SJSA1 (cell line): Measurements from ENCODE around the gene XCL2. TPM values are rescaled to one million over a fixed set of nuclear protein-coding genes. Genes with fewer than 3 reads are reported as not detected.
A peak's percentile ranks its signal among the peaks of the same experiment; 100 is the strongest.
"Not testable (repeated sequence)": the region's sequence is repeated elsewhere in the genome, so short reads cannot be mapped to it uniquely, and the experiment has no call there.

ENCODE experiments used
- DNase-seq, 2 experiments: peaks; one replicate each; pipeline ENCODE4 v3.0.0-alpha.2; 2015 to 2020; ENCODE audit warnings: low spot score in 2 of 2, low read depth in 1 of 2
- H3K27ac ChIP-seq: fragments of 250-450 bp; sonication (Bioruptor Pico); 2 replicates; pipeline ENCODE4 v1.5.1; 2020; ENCODE audit warnings: mild to moderate bottlenecking, moderate library complexity
- H3K27me3 ChIP-seq: fragments of 250-450 bp; sonication (Bioruptor Pico); replicated peaks from 2 replicates; pipeline ENCODE4 v1.5.1; 2020; ENCODE audit warnings: mild to moderate bottlenecking, moderate library complexity
- H3K36me3 ChIP-seq: fragments of 250-450 bp; sonication (Bioruptor Pico); 2 replicates; pipeline ENCODE4 v1.5.1; 2020; ENCODE audit warnings: mild to moderate bottlenecking
- H3K4me1 ChIP-seq: fragments of 250-450 bp; sonication (Bioruptor Pico); replicated peaks from 2 replicates; pipeline ENCODE4 v1.6.1; 2021; ENCODE audit warnings: mild to moderate bottlenecking
- H3K4me3 ChIP-seq: fragments of 250-450 bp; sonication (Bioruptor Pico); 2 replicates; pipeline ENCODE4 v1.5.1; 2020; ENCODE audit warnings: mild to moderate bottlenecking
- H3K9me3 ChIP-seq: fragments of 250-450 bp; sonication (Bioruptor Pico); replicated peaks from 2 replicates; pipeline ENCODE4 v1.5.1; 2020; ENCODE audit warnings: mild to moderate bottlenecking
- total RNA-seq: library from RNA; depleted of rRNA; stranded (reverse); fragments of >200 nt; shearing (Covaris generic); gene quantifications from 2 replicates; pipeline ENCODE4 v1.2.3, GENCODE V29; 2014

Gene XCL2
- total RNA-seq, 1 experiment from 2014 or later, result not detected

DNA sequence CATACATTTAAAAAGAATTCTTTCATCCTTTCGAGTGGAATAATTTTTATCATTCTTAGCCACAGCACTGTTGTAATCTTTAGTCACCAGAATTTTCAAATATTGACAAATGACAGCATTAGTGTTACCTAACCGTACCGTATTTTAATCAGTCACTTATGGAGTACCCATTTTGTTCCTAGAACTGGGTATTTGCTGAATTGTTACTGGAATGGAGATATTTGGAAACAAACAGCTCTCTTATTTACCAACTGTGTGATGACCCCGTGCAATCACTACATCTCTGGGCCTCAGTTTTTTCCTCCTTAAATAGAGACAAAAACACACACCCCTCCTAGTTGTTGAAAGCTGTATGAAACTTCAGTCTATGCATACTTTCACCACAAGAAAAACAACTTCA, 7.9 kb upstream of the XCL2 start:
- no peaks in the 10 kb centered on the region for H3K27me3 ChIP-seq
- H3K4me3 ChIP-seq, result no peak overlapping the region
- H3K36me3 ChIP-seq, result no peaks in the 10 kb centered on the region
- H3K4me1 ChIP-seq, result no peaks in the 10 kb centered on the region
- no peak overlapping the region for H3K27ac ChIP-seq
- DNase-seq, result no peak
- no peaks in the 10 kb centered on the region for H3K9me3 ChIP-seq

DNA sequence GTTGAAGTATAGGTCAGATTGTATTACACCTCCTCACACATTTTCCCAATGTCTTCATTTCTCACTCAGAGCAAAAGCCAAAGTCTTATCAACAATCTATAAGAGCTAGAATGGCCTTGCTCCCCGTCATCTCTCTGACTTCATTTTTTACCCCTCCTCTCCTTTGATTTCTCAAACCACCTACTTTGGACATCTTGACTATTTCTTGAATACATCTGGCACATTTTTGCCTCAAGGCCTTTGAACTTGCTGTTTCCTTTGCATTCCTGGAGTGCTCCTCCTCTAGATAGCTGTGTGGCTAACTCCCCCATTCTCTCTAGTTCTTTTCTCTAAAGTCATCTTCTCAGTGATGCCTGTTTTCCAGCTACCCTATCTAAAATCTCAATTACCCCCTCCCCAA, 7.2 kb upstream of the XCL2 start:
- H3K27ac ChIP-seq, result no peak overlapping the region
- DNase-seq, result no peak
- no peak overlapping the region for H3K4me3 ChIP-seq

DNA sequence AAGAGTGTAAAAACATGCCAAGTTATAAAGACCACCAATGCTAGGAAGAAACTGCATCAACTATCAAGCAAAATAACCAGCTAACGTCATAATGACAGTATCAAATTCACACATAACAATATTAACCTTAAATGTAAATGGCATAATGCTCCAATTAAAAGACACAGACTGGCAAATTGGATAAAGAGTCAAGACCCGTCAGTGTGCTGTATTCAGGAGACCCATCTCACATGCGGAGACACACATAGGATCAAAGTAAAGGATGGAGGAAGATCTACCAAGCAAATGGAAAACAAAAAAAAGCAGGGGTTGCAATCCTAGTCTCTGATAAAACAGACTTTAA, 2.7 kb upstream of the XCL2 start:
- not testable (repeated sequence) for H3K36me3 ChIP-seq, H3K27me3 ChIP-seq, H3K27ac ChIP-seq, H3K4me3 ChIP-seq, DNase-seq, H3K9me3 ChIP-seq, H3K4me1 ChIP-seq

More for the DNA sequence above, 7.2 kb upstream of the XCL2 start:
- no peaks in the 10 kb centered on the region for H3K36me3 ChIP-seq
- no peaks in the 10 kb centered on the region for H3K27me3 ChIP-seq
- H3K4me1 ChIP-seq, result no peaks in the 10 kb centered on the region
- no peaks in the 10 kb centered on the region for H3K9me3 ChIP-seq

DNA sequence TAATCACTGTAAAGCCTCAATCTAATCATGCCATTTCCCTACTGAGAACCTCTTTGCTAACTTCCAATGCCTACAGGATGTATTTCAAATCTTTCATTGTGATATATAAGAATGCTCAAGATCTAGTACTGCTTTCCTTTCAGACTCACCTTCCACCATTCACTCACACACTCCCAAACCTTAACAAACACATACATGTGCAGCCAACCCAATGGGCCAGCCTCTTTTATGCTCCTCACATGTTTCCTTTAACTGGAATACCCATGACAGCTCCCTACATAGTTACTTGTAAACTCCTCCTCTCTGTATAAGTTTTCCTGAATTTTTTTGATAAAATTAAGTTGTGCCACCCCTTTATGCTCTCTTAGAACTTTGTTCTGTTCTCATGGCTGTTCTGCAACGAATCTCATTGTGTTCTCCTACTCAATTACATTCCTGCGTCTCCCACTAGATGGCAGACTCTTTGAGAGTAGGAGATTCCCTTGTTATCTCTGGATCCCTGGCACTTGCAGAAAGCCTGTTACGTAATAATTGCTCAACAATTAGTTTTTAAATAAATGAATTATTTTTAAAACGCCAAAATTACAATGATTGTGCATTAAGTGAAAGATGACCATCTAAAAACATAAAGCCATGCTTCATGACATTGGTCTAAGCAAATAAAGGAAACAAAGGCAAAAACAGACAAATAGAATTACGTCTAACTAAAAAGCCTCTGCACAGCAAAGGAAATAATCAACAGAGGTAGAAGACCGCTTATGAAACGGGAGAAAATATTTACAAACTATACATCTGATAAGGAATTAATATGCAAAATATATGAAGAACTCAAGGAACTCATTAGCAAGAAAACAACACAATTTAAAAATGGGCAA, 2.1 kb upstream of the XCL2 start:
- not testable (repeated sequence) for H3K4me1 ChIP-seq, H3K4me3 ChIP-seq

DNA sequence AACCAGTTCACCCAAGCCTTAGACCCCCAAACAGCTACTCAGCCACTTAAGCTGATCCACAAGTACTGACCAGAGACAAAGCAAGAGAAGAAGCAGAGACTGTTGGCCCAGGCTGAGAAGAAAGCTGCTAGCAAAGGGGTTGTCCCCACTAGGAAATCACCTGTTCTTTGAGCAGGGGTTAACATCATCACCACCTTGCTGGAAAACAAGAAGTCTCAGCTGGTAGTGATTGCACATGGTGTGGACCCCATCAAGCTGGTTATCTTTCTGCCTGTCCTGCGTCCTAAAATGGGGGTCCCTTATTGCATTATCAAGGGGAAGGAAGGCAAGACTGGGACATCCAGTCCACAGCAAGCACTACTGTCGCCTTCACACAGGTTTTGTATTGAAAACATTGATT, 819 bp downstream of the XCL2 start:
- H3K27ac ChIP-seq, H3K4me3 ChIP-seq, H3K4me1 ChIP-seq, DNase-seq, H3K36me3 ChIP-seq, H3K27me3 ChIP-seq, H3K9me3 ChIP-seq: not testable (repeated sequence)

More for the DNA sequence above, 2.1 kb upstream of the XCL2 start:
- H3K27ac ChIP-seq, H3K27me3 ChIP-seq, H3K9me3 ChIP-seq, H3K36me3 ChIP-seq: not testable (repeated sequence)
- DNase-seq, result peak in 1 of 2 experiments; percentile 16

GRCh38 chr1:168540798-168541197, 3.0 kb downstream of the XCL2 start:
- not testable (repeated sequence) for H3K9me3 ChIP-seq, H3K36me3 ChIP-seq, H3K27ac ChIP-seq, H3K4me3 ChIP-seq, DNase-seq, H3K27me3 ChIP-seq, H3K4me1 ChIP-seq

GRCh38 chr1:168535536-168535935, 8.3 kb downstream of the XCL2 start:
- Histone ChIP-seq H3K4me1 (no peaks in the 10 kb centered on the region), H3K36me3 (no peaks in the 10 kb centered on the region), H3K27ac (no peak overlapping the region), H3K9me3 (no peaks in the 10 kb centered on the region), H3K27me3 (no peaks in the 10 kb centered on the region; the same call in 1 of the 2 replicates), H3K4me3 (no peak overlapping the region)
- no peak for DNase-seq

DNA sequence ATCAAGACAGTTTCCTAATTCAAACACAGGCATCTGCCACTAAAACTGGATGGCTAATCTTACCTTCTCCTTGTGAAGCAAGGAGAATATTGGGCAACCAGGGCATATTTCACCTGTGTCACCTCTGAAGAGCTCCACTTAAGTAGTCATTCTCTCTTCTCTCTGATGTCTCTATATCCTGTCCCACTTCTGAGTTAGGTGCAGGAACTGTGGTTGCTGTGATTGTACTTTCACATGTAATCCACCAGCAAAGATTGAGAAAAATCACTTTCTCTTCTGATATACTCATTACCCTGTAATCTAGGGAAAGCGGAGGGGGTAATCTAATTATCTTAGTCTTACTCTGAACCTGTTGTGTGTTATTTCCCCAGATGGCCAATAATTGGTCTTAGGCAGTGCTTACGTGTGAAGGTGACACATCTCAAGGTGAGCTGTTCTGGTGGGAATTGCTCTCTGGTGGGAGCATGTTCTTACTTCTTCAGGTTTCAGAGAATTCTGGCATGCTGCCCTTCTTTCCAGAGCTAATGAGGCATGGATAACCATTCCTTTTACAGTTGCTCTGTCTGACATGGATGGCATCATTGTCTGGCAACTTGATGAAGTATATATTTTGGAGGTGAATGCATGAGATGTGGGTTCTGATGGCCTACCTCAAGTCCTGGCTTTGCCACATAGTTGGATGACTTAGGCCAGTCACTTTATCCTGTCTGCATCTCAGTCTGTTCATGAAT, 12.0 kb downstream of the XCL2 start:
- Histone ChIP-seq H3K27ac (no peak overlapping the region), H3K36me3 (no peaks in the 10 kb centered on the region), H3K27me3 (no peaks in the 10 kb centered on the region; the same call in 1 of the 2 replicates), H3K9me3 (no peaks in the 10 kb centered on the region), H3K4me3 (no peak overlapping the region), H3K4me1 (no peaks in the 10 kb centered on the region)
- DNase-seq, result no peak

DNA sequence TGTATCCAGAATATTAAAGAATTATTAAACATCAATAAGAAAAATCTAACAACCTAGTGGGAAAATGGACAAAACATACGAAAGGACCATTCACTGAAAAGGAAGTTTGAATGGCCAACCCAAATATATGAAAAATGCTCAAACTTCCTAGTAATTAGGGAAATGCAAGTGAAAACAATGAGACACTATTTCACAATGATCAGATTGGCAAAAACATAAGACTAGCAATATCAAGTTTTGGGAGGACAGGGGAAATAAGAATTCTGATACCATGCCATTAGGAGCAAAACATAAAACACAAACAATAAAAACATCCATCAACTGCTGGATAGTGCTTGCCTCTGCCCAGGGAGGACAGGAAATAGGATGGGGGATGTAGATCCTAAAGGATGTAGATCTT, 14.3 kb downstream of the XCL2 start:
- Histone ChIP-seq H3K4me1 (no peaks in the 10 kb centered on the region), H3K4me3 (no peak overlapping the region), H3K27me3 (no peaks in the 10 kb centered on the region), H3K9me3 (no peaks in the 10 kb centered on the region), H3K27ac (no peak overlapping the region), H3K36me3 (no peaks in the 10 kb centered on the region)
- no peak for DNase-seq

- no peak overlapping the region for H3K4me3 ChIP-seq
- H3K4me1 ChIP-seq, result no peaks in the 10 kb centered on the region
- no peaks in the 10 kb centered on the region for H3K36me3 ChIP-seq
- H3K9me3 ChIP-seq, result no peaks in the 10 kb centered on the region
- DNase-seq, result no peak
- H3K27me3 ChIP-seq, result no peaks in the 10 kb centered on the region; the same call in 1 of the 2 replicates
- H3K27ac ChIP-seq, result no peak overlapping the region
These were observed 22.3 kb downstream of the XCL2 start for GRCh38 chr1:168521401-168522000.

- no peak overlapping the region for H3K4me3 ChIP-seq
- no peak overlapping the region for H3K27ac ChIP-seq
- H3K27me3 ChIP-seq, result no peaks in the 10 kb centered on the region; the same call in 1 of the 2 replicates
- H3K9me3 ChIP-seq, result no peaks in the 10 kb centered on the region
- DNase-seq, result no peak
- no peaks in the 10 kb centered on the region for H3K36me3 ChIP-seq
- no peaks in the 10 kb centered on the region for H3K4me1 ChIP-seq
These were observed 23.0 kb downstream of the XCL2 start for GRCh38 chr1:168520832-168521231.

GRCh38 chr1:168520052-168520751, 23.6 kb downstream of the XCL2 start:
- no peaks in the 10 kb centered on the region for H3K36me3 ChIP-seq
- no peak for DNase-seq
- H3K9me3 ChIP-seq, result no peaks in the 10 kb centered on the region
- no peaks in the 10 kb centered on the region; the same call in 1 of the 2 replicates for H3K27me3 ChIP-seq
- H3K4me3 ChIP-seq, result no peak overlapping the region
- no peak overlapping the region for H3K27ac ChIP-seq
- H3K4me1 ChIP-seq, result no peaks in the 10 kb centered on the region

DNA sequence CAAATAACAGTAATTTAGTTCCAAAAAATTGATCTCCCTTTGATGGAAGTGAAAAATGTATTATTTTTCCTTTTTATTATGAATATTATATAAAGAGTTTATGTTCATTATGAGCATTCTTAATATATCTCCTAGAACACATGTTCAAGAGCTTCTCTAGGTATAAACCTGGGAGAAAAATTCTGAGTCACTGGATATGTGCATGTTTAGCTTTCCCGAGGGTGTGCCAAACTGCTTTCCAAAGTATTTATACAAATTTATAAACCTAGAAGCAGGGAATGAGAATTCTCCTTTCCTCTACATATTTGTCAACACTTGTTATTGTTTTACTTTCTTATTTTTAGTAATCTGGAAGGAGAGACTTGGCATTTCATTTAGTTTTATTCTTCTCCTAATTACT, 25.0 kb downstream of the XCL2 start:
- H3K27me3 ChIP-seq, result no peaks in the 10 kb centered on the region; the same call in 1 of the 2 replicates
- no peaks in the 10 kb centered on the region for H3K36me3 ChIP-seq
- no peaks in the 10 kb centered on the region for H3K9me3 ChIP-seq
- H3K4me3 ChIP-seq, result no peak overlapping the region
- H3K27ac ChIP-seq, result no peak overlapping the region
- DNase-seq, result no peak
- no peaks in the 10 kb centered on the region for H3K4me1 ChIP-seq
